Stimulated activated CD4-positive, alpha-beta T cell treated with anti-CD3 and anti-CD28 coated beads, Interleukin-12 subunit alpha, Interleukin-12 subunit beta, amount 100 ng/mL, for 48 hours (primary cell): ENCODE data around the gene MIPEP.
"Not testable (repeated sequence)": the region's sequence is repeated elsewhere in the genome, so short reads cannot be mapped to it uniquely, and the experiment has no call there.

Experiments
- DNase-seq, 3 donors: peaks; one replicate each; pipeline ENCODE4 v3.0.0-alpha.2; 2020; ENCODE audit warnings: low read depth in 2 of 3, low spot score in 1 of 3

Gene MIPEP

DNA sequence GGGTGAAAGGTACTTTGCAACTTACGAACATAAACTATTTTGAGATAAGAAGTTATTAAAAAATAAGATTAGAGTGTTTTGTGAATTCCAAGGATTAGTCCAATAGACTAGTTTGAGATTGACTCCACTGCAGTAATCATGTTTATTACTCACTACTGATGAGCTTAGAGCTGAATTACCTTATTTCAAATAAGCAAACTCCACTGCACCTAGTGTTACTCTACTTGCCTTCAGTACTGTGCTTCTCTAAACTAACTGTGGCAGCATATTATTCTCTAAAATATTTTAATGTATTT is 111.7 kb downstream of the MIPEP start:
- no peak for DNase-seq

GRCh38 chr13:23776698-23777574 is 112.3 kb downstream of the MIPEP start:
- DNase-seq: no peak

- DNase-seq: no peak
Measured at GRCh38 chr13:23772717-23773116, 116.5 kb downstream of the MIPEP start.

- no peak for DNase-seq
Measured at GRCh38 chr13:23771956-23772355, 117.2 kb downstream of the MIPEP start.

GRCh38 chr13:23771552-23771951 is 117.6 kb downstream of the MIPEP start:
- DNase-seq: no peak

- DNase-seq: no peak
Measured at GRCh38 chr13:23770973-23771372, 118.2 kb downstream of the MIPEP start.

DNA sequence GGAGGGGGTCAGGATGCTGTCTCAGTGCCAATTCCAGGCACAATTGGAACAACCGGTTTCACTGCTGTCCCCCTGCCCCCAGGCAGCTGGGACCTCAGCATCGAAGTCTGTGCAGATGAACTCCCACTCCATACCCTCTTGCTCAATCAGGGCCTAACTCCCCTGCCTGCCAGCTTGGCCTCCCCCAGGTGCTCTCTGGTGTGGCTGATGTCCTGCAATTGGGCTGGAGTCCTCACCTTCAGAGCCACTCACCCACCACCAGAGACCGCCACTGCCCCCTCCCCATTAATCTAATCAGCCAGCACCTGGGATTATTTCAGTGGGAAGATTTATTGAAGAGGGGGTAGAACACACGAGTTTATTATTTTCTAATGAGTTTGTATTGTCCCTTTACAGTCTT is 118.8 kb downstream of the MIPEP start:
- DNase-seq: no peak

GRCh38 chr13:23769401-23769800 is 119.8 kb downstream of the MIPEP start:
- no peak for DNase-seq

- no peak for DNase-seq
Measured at GRCh38 chr13:23767838-23768237, 121.4 kb downstream of the MIPEP start.

- no peak for DNase-seq
Measured at GRCh38 chr13:23766939-23767338, 122.3 kb downstream of the MIPEP start.

DNA sequence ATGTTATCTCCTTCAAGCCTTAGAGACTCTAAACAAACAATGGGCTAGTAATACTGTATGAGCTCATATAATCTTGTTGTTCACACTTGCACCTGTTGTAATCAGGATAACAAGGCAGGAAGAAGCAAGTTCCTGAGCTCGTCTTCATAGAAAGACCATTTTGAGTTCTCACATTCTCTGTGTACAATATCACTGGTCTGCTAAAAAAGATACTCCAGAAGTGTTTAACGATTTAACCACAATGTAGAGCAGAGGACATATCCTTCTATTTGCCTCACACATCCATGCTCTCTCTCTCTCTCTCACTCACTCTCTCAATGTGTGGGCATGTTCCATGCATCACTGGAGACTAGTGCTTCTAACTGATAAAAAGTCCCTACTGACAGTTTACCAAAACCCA is 122.9 kb downstream of the MIPEP start:
- DNase-seq: no peak

DNA sequence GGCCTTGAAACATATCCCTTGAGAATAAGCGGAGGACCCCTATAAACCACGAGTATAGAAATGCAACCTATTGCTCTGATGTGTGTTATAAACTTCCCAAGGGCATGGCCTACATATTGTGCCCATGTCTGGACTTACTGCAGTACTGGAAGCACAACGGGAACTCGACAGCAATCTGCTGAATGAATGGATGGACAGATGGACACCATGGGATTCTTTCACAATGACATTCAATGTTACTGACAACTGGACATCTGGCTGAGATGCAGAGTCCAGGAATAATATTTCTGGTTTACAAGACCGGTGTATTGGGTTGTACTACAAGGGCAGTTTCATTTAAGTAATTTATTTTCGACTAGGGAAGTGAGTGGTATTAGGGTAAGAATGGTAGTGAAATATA is 123.7 kb downstream of the MIPEP start:
- DNase-seq: no peak

GRCh38 chr13:23763318-23763717 is 125.9 kb downstream of the MIPEP start:
- no peak for DNase-seq

GRCh38 chr13:23761760-23762159 is 127.4 kb downstream of the MIPEP start:
- not testable (repeated sequence) for DNase-seq

- DNase-seq: no peak
Measured at GRCh38 chr13:23760000-23760399, 129.2 kb downstream of the MIPEP start.

GRCh38 chr13:23758798-23759527 is 130.2 kb downstream of the MIPEP start:
- DNase-seq: no peak

DNA sequence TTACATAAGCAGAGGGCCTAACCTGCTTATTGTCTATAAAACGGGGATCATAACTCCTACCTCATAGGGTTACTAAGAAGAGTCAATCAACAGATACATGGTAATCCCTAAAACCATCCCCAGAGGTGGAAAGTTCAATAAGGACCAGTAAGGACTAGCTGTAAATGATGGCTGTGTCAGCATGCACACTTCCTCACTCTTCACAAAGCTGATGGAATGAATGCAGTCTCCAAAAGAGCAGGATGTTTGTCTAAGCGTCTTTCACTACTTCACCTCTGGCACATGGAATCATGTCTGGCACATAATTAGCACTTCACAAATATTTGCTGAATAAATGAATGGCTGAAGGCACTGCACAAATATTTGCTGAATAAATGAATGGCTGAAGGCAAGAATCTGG is 134.2 kb downstream of the MIPEP start:
- DNase-seq: no peak

DNA sequence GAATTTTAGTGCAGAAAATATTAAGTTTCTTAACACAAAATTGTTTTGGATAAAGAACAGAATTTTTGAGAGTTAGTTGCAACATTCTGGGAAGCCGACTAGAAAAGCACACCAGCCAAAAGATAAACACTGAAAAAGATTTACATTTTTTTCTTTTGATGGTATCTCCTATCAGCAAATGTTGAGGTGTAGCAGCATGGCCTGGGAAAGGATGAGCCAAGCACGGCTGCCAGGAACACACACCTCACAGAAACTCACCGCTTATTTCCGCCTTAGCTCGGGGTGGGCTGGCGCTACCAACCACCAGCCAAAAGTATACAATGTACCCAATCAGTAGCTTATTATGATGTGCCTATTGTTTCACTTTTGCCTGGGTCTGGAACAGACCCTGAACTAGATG is 134.7 kb downstream of the MIPEP start:
- DNase-seq: no peak

GRCh38 chr13:23753458-23753857 is 135.7 kb downstream of the MIPEP start:
- DNase-seq: no peak

DNA sequence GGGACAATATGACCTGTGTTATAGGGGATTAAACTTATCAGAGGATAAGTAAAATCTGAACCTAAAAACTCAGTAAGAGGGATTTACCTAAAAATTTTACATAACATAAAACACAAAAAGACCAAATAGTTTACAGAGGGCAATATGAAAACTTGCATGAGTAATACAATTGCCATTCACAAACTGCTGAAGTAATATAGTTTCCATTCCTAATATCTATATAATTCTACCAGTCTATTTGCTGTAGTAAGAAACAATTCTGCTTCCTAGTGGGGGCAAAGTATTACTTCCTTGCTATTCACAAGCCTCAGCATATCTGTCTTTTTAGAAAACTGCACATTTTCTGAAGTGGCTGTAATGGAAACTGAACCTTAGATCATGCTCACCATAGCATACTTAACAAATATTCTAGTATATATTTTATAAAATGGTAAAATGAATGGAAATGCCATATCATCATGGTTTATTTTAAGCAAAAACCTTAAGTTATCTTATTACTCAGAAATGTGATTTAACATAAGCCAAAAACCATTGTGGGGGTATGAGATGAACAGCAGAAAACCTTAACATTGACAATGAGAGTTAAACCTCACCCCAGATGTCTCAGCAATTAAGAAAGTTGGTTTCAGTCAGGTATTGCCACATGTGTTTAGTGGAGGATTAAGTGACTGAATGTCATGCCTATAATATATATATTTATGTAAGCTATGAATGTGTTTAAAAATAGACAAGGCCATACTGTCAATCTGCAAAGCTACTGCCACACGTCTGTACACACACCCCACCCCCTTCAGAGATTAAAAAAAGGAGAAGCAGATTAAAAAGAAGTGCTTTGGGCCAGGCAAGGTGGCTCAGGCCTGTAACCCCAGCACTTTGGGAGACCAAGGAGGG is 136.8 kb downstream of the MIPEP start:
- DNase-seq: no peak

- DNase-seq: no peak
Measured at GRCh38 chr13:23751195-23751594, 138.0 kb downstream of the MIPEP start.
